Loucy (cell line): ENCODE measurements around the gene GSG1L.

Experiments used
- H2AFZ ChIP-seq: fragments of 200-600 bp; sonication (generic); 2 replicates; pipeline ENCODE4 v1.6.0; 2016; ENCODE audit warnings: antibody characterized with exemption, mild to moderate bottlenecking, low read length, moderate library complexity
- H3F3A ChIP-seq: fragments of 200-600 bp; 2 replicates; pipeline ENCODE4 v1.6.0; 2016; ENCODE audit warnings: antibody characterized with exemption, low read depth, mild to moderate bottlenecking
- H3K27me3 ChIP-seq: fragments of 200-600 bp; sonication (generic); 2 replicates; pipeline ENCODE4 v1.6.1; 2014; ENCODE audit warnings: low read length, mild to moderate bottlenecking; ENCODE audit not compliant: insufficient read depth, poor library complexity, severe bottlenecking
- H3K36me3 ChIP-seq: fragments of 200-600 bp; sonication (generic); 2 replicates; pipeline ENCODE4 v1.6.1; 2016; ENCODE audit warnings: low read length; ENCODE audit not compliant: insufficient read depth
- H3K4me1 ChIP-seq: fragments of 200-600 bp; sonication (generic); 2 replicates; pipeline ENCODE4 v1.5.1; 2014; ENCODE audit warnings: low read length, mild to moderate bottlenecking; ENCODE audit not compliant: insufficient read depth, poor library complexity, severe bottlenecking
- H3K4me2 ChIP-seq: fragments of 200-600 bp; sonication (generic); 2 replicates; pipeline ENCODE4 v1.6.0; 2014; ENCODE audit warnings: antibody characterized with exemption, low read length, low read depth, mild to moderate bottlenecking; ENCODE audit not compliant: poor library complexity, severe bottlenecking
- H3K4me3 ChIP-seq: fragments of 200-600 bp; sonication (generic); 2 replicates; pipeline ENCODE4 v1.5.1; 2014; ENCODE audit warnings: low read length, mild to moderate bottlenecking, mixed read lengths; ENCODE audit not compliant: poor library complexity, severe bottlenecking
- H3K79me2 ChIP-seq: fragments of 200-600 bp; sonication (generic); 2 replicates; pipeline ENCODE4 v1.6.1; 2014; ENCODE audit warnings: low read length; ENCODE audit not compliant: insufficient read depth
- H3K9ac ChIP-seq: fragments of 200-600 bp; sonication (generic); 2 replicates; pipeline ENCODE4 v1.6.0; 2014; ENCODE audit warnings: mild to moderate bottlenecking, low read depth, low read length, moderate library complexity; ENCODE audit not compliant: poor library complexity, severe bottlenecking
- H3K9me2 ChIP-seq: fragments of 200-600 bp; sonication (generic); replicated peaks from 2 replicates; pipeline ENCODE4 v1.6.1; 2016; ENCODE audit warnings: low read depth, low read length, mixed read lengths
- H3K9me3 ChIP-seq: fragments of 200-600 bp; sonication (generic); 2 replicates; pipeline ENCODE4 v1.6.1; 2014; ENCODE audit warnings: mild to moderate bottlenecking, antibody characterized with exemption, low read length, low read depth; ENCODE audit not compliant: insufficient read depth
- H4K20me1 ChIP-seq: fragments of 200-600 bp; sonication (generic); 2 replicates; pipeline ENCODE4 v1.6.0; 2014; ENCODE audit warnings: antibody characterized with exemption, low read length, mild to moderate bottlenecking; ENCODE audit not compliant: insufficient read depth, poor library complexity, severe bottlenecking
- EZH2phosphoT487 ChIP-seq: fragments of 200-600 bp; IDR thresholded peaks from 2 replicates; pipeline ENCODE4 v1.6.1; 2018; ENCODE audit warnings: antibody characterized with exemption, mild to moderate bottlenecking, moderate library complexity, borderline replicate concordance
- TF ChIP-seq, protein P1 (sequence below): fragments of 200-600 bp; sonication (generic); conservative IDR thresholded peaks from 2 replicates; pipeline ENCODE4 v1.5.1; 2014; ENCODE audit warnings: mild to moderate bottlenecking, antibody characterized with exemption, low read length

The GSG1L gene

DNA sequence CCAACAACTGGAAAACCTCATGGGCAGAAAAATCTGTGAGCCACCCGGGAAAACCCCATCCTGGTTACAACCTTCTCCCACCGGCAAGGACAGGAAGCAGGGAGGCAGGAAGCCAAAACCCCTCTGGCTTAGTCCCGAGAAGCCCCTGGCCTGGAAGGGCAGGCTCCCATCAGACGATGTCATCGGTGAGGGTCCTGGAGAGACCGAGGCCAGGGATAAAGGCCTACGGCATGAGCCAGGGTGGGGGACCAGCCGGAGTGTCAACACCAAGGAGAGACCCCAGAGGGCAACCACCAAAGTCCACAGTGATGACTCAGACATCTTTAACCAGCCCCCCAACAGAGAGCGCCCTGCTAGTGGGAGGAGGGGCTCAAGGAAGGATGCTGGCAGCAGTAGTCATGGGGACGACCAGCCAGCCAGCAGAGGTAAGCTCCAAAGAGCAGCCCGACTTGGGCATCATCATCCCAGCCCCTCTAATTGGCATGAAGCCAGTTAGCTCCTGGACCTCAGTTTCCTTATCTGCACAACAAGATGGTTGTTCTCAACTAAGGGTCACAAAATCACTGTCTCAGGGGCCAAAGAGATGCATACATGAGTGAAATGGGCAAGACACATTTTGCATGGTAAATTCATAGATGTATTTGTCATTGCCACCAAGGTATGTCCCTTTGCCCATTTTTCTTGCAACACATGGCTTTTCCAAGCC lies 322.9 kb downstream of the GSG1L start:
- TF ChIP-seq EZH2phosphoT487: no peak
- TF ChIP-seq, protein P1, sequence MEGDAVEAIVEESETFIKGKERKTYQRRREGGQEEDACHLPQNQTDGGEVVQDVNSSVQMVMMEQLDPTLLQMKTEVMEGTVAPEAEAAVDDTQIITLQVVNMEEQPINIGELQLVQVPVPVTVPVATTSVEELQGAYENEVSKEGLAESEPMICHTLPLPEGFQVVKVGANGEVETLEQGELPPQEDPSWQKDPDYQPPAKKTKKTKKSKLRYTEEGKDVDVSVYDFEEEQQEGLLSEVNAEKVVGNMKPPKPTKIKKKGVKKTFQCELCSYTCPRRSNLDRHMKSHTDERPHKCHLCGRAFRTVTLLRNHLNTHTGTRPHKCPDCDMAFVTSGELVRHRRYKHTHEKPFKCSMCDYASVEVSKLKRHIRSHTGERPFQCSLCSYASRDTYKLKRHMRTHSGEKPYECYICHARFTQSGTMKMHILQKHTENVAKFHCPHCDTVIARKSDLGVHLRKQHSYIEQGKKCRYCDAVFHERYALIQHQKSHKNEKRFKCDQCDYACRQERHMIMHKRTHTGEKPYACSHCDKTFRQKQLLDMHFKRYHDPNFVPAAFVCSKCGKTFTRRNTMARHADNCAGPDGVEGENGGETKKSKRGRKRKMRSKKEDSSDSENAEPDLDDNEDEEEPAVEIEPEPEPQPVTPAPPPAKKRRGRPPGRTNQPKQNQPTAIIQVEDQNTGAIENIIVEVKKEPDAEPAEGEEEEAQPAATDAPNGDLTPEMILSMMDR: no peak
- H3K9me2 ChIP-seq: no peaks in the 10 kb centered on the region
- no peaks in the 10 kb centered on the region for H3K4me1 ChIP-seq
- H3F3A ChIP-seq: no peaks in the 10 kb centered on the region
- H2AFZ ChIP-seq: no peak overlapping the region
- no peaks in the 10 kb centered on the region for H4K20me1 ChIP-seq
- no peaks in the 10 kb centered on the region for H3K79me2 ChIP-seq
- H3K9me3 ChIP-seq: no peaks in the 10 kb centered on the region
- no peak overlapping the region for H3K4me2 ChIP-seq
- no peaks in the 10 kb centered on the region for H3K36me3 ChIP-seq
- no peaks in the 10 kb centered on the region for H3K27me3 ChIP-seq
- no peak overlapping the region for H3K4me3 ChIP-seq
- no peak overlapping the region for H3K9ac ChIP-seq

DNA sequence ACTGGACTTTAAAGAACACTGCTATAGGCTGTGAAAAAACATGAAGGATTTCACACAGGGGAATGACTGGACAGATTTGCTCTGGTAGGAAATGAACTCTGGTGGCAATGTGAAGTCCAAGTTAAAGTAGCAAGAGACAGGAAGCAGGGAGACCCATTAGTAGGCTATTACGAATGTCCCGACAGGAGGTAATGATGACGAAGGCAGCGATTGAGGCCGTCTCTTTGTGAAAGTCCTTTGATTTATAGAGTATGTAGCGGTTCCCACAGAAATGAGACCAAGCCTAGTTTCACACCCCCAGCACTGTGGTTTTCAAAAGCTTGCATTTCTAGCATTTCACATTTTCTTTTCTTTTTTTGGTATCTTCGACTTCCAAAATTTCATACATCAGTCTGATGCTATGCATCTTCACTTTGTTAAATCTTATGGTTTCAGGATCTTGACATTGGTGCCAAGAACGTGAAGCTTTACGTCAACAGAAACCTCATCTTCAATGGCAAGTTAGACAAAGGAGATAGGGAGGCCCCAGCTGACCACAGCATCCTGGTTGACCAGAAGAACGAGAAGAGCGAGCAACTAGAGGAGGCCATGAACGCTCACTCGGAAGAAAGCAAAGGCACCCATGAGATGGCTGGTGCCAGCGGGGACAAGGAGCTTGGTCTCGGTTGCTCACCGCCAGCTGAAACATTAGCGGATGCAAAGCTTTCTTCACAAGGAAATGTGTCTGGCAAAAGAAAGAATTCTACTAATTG lies 323.7 kb downstream of the GSG1L start:
- H3K9me3 ChIP-seq: no peaks in the 10 kb centered on the region
- H3K79me2 ChIP-seq: no peaks in the 10 kb centered on the region
- H4K20me1 ChIP-seq: no peaks in the 10 kb centered on the region
- H2AFZ ChIP-seq: no peak overlapping the region
- H3K9me2 ChIP-seq: no peaks in the 10 kb centered on the region
- no peaks in the 10 kb centered on the region for H3F3A ChIP-seq
- H3K9ac ChIP-seq: no peak overlapping the region
- no peaks in the 10 kb centered on the region for H3K4me1 ChIP-seq
- TF ChIP-seq EZH2phosphoT487: no peak
- TF ChIP-seq, protein P1: no peak
- H3K27me3 ChIP-seq: no peaks in the 10 kb centered on the region
- no peak overlapping the region for H3K4me2 ChIP-seq
- H3K36me3 ChIP-seq: no peaks in the 10 kb centered on the region
- no peak overlapping the region for H3K4me3 ChIP-seq

DNA sequence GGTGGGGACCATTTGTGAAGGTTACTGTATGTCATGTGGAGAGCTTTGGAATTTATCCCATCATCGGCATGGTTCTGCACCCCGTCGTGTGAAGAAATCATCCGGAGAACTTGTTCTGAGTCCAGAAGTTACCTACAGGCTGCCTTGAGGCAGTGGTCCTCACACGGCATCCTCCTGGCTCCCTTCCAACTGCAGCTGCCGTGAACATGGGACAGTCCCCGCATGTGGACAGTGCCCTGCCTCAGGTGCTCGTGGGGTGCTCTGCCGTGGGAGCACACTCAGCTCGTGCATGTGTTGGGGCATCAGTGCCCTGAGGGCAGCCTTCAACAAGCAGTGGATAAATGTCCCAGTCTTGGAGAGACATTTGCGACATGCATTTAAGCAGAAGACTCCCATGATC lies 324.9 kb downstream of the GSG1L start:
- Histone ChIP-seq H3K79me2 (no peaks in the 10 kb centered on the region), H3K4me1 (no peaks in the 10 kb centered on the region), H3K4me2 (no peak overlapping the region), H3K27me3 (no peaks in the 10 kb centered on the region), H3K9me2 (no peaks in the 10 kb centered on the region), H3F3A (no peaks in the 10 kb centered on the region), H3K36me3 (no peaks in the 10 kb centered on the region), H3K9me3 (no peaks in the 10 kb centered on the region), H3K4me3 (no peak overlapping the region), H2AFZ (no peak overlapping the region), H4K20me1 (no peaks in the 10 kb centered on the region), H3K9ac (no peak overlapping the region)
- TF ChIP-seq, protein P1: no peak
- TF ChIP-seq EZH2phosphoT487: no peak
